Measurements from ENCODE around the gene PDE10A. TPM values are rescaled to one million over a fixed set of nuclear protein-coding genes. Genes with fewer than 3 reads are reported as not detected.

PDE10A gene
- total RNA-seq, 1 donor from 2014 or later, result 17.3 TPM

- Mint-ChIP-seq H3K4me3 (peak overlapping the region; percentile 50), H3K9me3 (peaks cover 15% of the 10 kb centered on the region)
- no peak overlapping the region for H3K27ac ChIP-seq
Observed at GRCh38 chr6:165300422-165300936, 362.6 kb downstream of the PDE10A start.

GRCh38 chr6:165298875-165299274, 364.2 kb downstream of the PDE10A start:
- Mint-ChIP-seq H3K27ac (peak overlapping the region; percentile 67), H3K27me3 (ENCODE audit: insufficient read depth, low read depth) (peaks cover 4% of the 10 kb centered on the region), H3K4me1 (peaks cover 40% of the 10 kb centered on the region), H3K36me3 (peaks cover 48% of the 10 kb centered on the region), H3K9me3 (peaks cover 15% of the 10 kb centered on the region), H3K4me3 (no peak overlapping the region)
- Histone ChIP-seq H3K4me3 (no peak overlapping the region), H3K79me2 (ENCODE audit: low read depth) (no peaks in the 10 kb centered on the region), H3K27ac (no peak overlapping the region), H3K9ac (no peak overlapping the region), H3K4me2 (no peak overlapping the region), H3K9me3 (ENCODE audit: low read depth) (no peaks in the 10 kb centered on the region), H3F3A (ENCODE audit: low read depth) (no peaks in the 10 kb centered on the region), H3K27me3 (no peaks in the 10 kb centered on the region), H4K20me1 (ENCODE audit: low read depth) (no peaks in the 10 kb centered on the region), H3K36me3 (no peaks in the 10 kb centered on the region), H2AFZ (replicated peaks) (no peak overlapping the region), H3K4me1 (peaks cover 11% of the 10 kb centered on the region)
- no peak for DNase-seq (ENCODE audit: low spot score)
- TF ChIP-seq EZH2 (IDR thresholded peaks at IDR 0.05) (no peak), EZH2phosphoT487 (IDR thresholded peaks at IDR 0.05) (no peak), CTCF (IDR thresholded peaks at IDR 0.05) (no peak)

More at GRCh38 chr6:165300422-165300936, 362.6 kb downstream of the PDE10A start:
- peaks cover 11% of the 10 kb centered on the region for H3K4me1 ChIP-seq
- no peaks in the 10 kb centered on the region for H3F3A ChIP-seq (ENCODE audit: low read depth)
- H3K36me3 ChIP-seq, result no peaks in the 10 kb centered on the region
- TF ChIP-seq EZH2phosphoT487 (IDR thresholded peaks at IDR 0.05) (no peak), CTCF (IDR thresholded peaks at IDR 0.05) (no peak), EZH2 (IDR thresholded peaks at IDR 0.05) (no peak)
- Mint-ChIP-seq H3K4me1 (peaks cover 40% of the 10 kb centered on the region), H3K27ac (peak overlapping the region; percentile 50), H3K27me3 (ENCODE audit: insufficient read depth, low read depth) (peaks cover 4% of the 10 kb centered on the region), H3K36me3 (peaks cover 43% of the 10 kb centered on the region)
- H3K4me2 ChIP-seq, result no peak overlapping the region
- H3K9ac ChIP-seq, result no peak overlapping the region
- no peaks in the 10 kb centered on the region for H3K9me3 ChIP-seq (ENCODE audit: low read depth)
- H3K4me3 ChIP-seq, result no peak overlapping the region
- H2AFZ ChIP-seq (replicated peaks), result no peak overlapping the region
- no peaks in the 10 kb centered on the region for H3K79me2 ChIP-seq (ENCODE audit: low read depth)
- H3K27me3 ChIP-seq, result no peaks in the 10 kb centered on the region
- DNase-seq (ENCODE audit: low spot score), result no peak
- no peaks in the 10 kb centered on the region for H4K20me1 ChIP-seq (ENCODE audit: low read depth)

- no peaks in the 10 kb centered on the region for H3K36me3 ChIP-seq
- no peaks in the 10 kb centered on the region for H3K9me3 ChIP-seq (ENCODE audit: low read depth)
- DNase-seq (ENCODE audit: low spot score), result no peak
- no peaks in the 10 kb centered on the region for H3F3A ChIP-seq (ENCODE audit: low read depth)
- peaks cover 48% of the 10 kb centered on the region for H3K36me3 Mint-ChIP-seq
- H3K9me3 Mint-ChIP-seq, result peaks cover 15% of the 10 kb centered on the region
- no peaks in the 10 kb centered on the region for H3K27me3 ChIP-seq
- no peak overlapping the region for H2AFZ ChIP-seq (replicated peaks)
- H3K79me2 ChIP-seq (ENCODE audit: low read depth), result no peaks in the 10 kb centered on the region
- peaks cover 4% of the 10 kb centered on the region for H3K27me3 Mint-ChIP-seq (ENCODE audit: insufficient read depth, low read depth)
- H4K20me1 ChIP-seq (ENCODE audit: low read depth), result no peaks in the 10 kb centered on the region
- no peak overlapping the region for H3K27ac ChIP-seq
- no peak overlapping the region for H3K27ac Mint-ChIP-seq
- peaks cover 40% of the 10 kb centered on the region for H3K4me1 Mint-ChIP-seq
- no peak overlapping the region for H3K4me3 ChIP-seq
- H3K9ac ChIP-seq, result no peak overlapping the region
- H3K4me2 ChIP-seq, result no peak overlapping the region
- peaks cover 11% of the 10 kb centered on the region for H3K4me1 ChIP-seq
- no peak overlapping the region for H3K4me3 Mint-ChIP-seq
- no peak for TF ChIP-seq EZH2 (IDR thresholded peaks at IDR 0.05)
- TF ChIP-seq CTCF (IDR thresholded peaks at IDR 0.05), result no peak
- TF ChIP-seq EZH2phosphoT487 (IDR thresholded peaks at IDR 0.05), result no peak
Observed at GRCh38 chr6:165298402-165298801, 364.6 kb downstream of the PDE10A start.

Data from neural progenitor cell (in vitro differentiated cells).